Activated CD4-positive, alpha-beta T cell treated with anti-CD3 and anti-CD28 coated beads, Interleukin-2, amount 50 U/mL, for 16 hours (primary cell): ENCODE measurements around the gene NPHS1.
"Not testable (repeated sequence)": the region's sequence is repeated elsewhere in the genome, so short reads cannot be mapped to it uniquely, and the experiment has no call there.

Source experiments
- DNase-seq: peaks from one replicate; pipeline ENCODE4 v3.0.0-alpha.2; 2020

NPHS1 gene

DNA sequence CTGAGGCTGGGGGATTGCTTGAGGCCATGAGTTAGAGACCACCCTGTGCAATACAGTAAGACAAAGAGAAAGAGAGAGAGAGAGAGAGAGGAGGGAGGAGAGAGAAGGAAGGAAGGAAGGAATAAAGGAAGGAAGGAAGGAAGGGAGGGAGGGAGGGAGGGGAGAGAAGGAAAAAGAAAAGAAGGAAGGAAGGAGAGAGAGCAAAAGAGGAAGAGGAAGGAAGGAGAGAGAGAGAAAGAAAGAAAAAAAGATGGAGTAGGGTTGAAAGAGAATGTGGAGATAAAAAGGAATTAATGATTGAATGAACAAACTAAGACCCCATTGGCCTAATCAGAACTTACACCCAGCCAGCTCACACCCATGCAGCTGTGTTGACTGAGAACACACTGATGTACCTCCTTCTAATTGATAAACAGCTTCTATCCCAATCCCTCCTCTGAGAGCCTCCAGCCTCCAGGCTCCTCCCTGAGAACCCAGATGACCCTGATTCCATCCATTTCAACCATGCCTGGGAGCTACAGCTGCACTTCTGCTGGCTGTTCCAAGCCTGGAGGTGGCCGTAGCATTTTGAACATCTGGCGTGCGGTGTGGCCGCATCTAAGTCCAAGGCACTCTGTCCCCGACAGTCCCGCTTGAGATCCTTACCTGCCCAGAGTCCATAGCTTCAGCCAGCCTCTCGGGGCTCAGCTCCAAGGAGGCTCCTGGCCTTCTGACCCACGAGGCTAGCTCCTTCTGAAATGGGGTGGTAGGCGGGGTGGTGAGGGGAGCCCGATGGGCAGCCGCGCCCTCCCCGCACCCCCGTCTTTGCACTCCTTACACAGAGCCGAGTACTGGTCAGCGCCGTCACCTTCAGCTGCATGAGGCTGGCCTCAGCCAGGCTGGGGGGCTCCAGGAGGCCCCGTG is 40.7 kb downstream of the NPHS1 start:
- DNase-seq: no peak

DNA sequence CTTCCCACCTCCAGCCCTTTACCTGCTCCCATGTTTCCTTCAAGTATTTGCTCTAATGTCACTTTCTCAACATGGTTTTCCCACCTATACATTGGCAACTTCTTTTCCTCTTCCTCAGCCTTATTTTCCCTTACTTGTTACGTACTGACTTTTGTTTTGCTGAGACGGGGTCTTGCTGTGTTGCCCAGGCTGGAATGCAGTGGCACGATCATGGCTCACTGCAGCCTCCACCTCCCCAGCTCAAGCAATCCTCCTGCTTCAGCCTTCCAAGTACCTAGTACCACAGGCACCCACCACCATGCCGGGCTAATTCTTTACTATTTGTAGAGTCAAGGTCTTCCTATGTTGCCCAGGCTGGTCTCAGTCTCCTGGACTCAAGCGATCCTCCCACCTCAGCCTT is 44.7 kb downstream of the NPHS1 start:
- no peak for DNase-seq

DNA sequence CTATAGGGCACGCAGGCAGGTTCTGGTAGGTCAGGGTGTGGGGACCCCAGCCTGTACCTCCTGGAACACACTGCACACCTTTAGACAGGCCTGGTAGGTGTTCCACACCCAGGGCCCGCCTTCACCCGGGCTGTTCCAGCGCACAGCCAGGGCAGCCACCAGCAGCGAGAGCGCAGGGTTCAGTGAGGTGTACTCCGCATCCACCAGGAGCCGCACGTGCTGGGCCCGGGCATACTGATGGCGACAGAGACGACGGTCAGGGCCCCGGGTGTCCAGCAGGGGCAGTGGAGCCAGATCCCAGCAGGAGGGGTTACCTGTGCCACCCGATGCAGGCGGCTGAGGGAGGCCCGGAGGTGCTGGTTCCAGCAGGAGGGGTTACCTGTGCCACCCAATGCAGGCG is 45.7 kb downstream of the NPHS1 start:
- no peak for DNase-seq

- no peak for DNase-seq
Measured at GRCh38 chr19:35805526-35806102, 46.7 kb downstream of the NPHS1 start.

DNA sequence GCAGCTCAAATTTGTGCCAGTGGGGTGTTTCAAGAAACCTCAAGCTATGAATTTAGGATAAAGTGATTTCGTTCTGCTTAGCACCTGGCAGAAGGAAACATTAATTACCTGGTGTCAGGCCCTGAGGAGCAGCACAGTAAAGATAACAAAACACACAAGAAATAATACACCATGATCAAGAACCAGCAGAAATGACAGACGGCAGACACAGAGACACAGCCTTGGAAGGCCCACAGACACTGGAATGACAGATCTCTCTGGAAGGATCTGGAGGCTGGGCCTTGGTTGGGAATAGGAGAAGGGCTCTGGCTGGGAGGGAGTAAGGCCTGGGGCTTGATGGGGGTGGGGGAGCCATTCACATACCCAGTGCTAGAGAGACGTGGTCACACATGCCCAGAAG is 50.5 kb downstream of the NPHS1 start:
- no peak for DNase-seq

GRCh38 chr19:35797663-35798062 is 54.6 kb downstream of the NPHS1 start:
- DNase-seq: no peak

DNA sequence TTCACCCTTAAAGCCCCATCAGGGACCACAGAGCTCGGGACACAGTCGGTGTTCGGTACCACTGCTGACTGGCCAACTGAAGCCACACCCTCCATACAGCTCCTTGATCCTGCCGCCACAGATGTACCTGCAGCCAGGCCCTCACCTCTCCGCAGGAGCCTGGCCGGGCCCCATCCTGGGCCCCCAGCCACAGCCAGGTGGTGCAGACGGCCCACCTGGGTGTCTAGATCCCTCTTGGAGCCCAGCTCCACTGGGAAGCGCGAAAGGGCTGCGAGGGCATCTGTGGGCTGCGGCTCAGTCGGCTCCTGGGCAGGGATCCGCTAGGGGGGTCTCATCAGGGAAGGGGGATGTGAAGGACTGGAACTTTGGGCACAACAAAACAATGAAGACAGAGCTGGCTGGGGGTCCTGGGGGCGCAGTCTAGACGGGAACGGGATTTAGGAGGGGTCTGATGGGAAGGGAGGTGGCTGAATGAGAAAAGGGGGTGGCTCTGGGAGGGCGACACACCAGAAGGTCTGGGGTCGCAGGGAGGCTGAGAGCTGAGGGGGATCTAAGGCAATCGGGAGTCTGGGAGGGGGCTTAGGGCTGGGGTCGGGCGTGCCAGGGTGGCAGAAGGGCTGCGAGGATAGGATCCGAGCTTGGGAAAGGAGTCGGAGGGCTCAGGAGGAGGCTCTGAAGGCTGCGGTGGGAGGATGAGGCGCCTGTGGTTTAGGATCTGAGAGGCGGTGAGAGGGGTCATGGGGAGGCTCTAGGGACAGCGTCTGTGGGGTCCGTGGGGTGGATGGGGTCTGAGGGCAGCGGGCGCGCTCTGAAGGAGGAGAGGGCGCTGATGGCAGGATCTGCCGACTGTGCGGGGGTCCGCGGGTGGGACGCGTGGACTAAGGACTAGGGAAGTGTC is 55.4 kb downstream of the NPHS1 start:
- DNase-seq: no peak

GRCh38 chr19:35795564-35795963 is 56.7 kb downstream of the NPHS1 start:
- DNase-seq: not testable (repeated sequence)

DNA sequence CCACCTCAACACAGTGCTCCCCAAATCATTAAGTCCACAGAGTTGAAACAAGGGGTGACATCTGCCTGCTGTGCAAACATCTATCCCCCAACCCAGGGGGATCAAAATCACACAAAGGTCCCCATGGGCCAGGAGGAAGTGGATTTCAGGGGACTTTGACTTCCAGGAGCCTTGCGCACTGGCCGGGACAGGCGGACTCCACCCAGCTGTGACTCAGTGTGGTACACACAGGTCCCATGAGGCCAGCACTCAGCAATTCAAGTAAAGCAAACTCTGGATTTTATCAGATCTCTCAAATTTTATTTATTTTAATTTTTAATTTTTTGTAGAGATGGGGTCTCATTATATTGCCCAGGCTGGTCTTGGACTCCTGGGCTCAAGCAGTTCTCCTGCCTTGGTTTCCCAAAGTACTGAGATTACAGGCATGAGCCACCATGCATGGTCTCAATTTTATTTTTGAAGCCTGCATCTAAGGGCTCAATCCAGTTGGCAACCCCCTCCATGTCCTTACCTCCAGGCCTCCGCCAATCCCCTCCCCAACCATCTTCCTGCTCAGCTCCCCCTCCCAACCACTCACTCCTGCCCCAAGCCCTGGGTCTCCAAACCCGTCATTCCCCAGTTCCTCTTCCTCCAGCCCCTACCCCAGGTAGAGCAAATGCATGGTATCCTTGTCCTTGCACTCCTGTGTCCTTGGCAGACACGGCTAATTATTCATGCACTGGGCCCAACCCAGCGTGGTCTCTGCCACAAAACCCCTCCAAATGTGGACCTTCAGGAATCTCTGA is 58.7 kb downstream of the NPHS1 start:
- no peak for DNase-seq

DNA sequence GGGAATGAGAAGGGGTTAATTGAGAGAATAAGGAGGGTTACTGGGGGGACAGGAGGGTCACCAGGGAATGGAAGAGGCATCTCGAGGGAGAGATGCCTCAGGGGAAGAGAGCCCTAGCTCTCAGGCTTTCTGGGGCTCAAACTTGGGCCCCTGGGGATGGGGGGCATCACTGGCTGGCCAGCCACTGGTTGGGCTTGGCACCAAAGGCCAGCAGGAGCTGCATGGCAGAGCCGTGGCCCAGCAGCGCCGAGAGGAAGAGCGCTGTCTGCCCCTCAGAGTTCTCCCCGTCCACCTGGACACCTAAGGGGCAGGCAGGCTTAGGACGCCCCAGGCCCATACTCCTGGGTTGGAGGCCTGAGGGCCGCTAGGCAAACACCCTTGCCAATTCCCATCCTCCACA is 59.4 kb downstream of the NPHS1 start:
- no peak for DNase-seq

DNA sequence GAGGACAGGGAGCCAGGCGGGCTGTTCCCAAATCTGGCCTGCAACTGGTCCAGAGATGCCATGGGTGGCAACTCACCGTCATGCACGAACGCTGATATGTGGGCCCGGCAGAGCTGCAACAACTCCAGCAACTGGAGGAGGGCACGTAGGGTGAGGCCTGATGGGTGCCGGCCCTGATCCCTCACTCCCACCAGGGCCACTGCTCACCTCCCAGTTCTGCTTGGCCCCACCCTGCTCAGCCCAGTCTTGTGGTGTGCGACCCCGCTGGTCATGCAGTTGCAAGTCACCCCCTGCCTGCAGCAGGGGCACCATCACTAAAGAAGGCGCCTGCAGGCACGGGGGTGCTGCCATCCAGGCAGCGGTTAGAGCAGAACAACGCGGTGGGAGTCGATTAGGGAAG is 60.0 kb downstream of the NPHS1 start:
- DNase-seq: no peak

DNA sequence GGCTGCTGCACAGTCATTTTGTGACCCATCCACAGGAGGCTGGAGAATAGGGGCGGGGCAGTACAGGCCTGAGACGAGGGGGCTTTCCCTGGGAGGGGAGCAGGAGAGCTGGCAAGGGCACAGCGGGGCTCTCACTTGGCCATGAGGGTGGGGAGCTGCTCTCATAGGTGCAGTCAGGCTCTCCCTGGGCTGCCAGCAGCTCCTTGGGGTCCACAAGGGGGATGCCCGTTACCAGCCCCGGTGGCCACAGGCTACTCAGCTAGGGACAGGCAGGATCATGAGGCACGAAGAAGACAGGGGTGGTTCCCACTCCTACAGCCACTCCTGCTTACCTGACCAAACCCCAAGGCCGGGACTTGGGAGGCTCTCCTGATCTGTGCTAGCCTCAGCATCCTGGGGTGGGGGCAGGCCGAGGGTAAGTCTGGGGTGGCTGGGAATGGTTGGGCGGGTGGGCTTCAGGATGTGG is 60.5 kb downstream of the NPHS1 start:
- DNase-seq: no peak

- no peak for DNase-seq
Measured at GRCh38 chr19:35790981-35791813, 61.1 kb downstream of the NPHS1 start.

DNA sequence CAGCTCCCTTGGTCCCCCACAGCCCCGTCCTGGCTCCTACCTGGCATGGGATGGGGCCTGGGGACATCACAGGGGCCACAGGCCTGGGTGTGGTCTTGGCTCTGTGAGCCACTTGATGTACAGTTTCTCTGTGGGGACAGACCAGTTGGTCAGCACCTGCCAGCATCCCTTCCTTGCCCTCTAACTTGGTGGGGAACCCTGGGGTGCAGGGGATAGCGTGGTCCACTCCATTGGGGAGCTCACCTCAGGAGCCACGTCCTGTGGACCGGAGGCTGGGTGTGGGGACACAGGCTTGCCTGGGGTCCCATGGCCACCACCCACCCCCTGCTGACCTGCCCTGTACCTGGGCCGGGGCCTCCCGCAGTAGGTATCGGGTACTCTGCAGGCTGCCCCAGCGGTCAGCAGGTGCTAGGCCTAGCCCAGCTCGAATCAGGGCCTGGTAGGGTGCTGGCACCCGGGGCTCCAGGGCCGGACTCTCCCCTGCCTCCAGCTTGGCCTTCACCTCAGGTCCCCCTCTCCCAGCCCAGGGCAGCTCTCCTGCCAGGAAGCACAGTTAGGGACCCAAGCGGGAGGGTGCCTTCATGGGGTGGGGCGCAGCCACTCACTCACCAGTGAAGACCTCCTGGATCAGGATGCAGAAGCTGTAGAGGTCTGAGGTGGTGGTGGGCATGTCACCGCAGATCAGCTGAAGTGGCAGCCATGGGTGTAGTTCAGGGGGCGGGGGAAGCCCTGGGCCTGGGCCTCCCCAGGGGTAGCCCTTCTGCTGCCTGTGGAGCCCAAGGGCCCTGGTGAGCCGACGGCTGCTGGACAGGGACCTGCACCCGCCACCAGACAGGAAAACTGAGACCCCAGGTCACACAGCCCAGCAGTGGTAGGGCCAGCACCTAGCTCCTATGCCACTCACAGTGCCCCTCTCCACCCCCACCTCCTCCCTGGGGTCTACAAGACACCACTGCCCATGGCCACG is 62.0 kb downstream of the NPHS1 start:
- DNase-seq: no peak

DNA sequence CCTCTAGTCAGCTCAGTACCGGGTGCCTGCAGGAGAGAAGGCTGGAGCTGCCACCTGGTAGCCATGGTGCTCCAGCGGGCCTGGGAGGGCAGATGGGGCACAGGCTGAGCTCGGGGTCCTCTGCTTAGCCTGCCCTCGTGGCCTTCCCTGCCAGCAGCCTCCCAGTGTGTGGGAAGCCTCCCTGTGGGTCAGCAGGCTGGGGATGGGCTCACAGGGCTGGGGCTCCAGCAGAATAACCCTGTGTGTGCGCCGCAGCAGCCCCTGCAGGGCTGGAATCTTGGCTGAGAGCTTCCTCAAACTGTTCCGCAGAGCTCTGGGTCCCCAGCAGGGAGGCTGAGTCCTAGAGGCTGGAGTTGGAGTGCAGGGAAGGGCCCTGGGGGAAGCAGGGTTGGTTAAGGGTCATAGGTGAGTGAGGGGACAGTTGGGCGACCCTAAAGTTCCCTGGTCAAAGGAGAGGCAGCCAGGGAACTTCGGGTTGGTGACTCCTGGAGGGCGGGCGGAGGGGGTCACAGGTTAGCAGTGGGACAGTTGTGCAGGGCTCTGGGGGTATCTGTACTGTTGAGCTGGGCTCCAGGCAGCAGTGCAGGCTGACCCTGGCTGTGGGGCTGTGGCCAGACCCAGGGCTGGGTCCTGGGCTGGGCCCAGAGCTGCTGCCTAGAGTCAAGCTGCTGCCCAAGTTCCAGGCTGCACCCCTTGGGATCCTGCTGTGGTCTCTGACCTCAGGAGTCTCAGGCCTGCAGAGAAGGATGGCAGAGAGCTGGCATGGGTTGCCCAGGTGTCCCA is 62.9 kb downstream of the NPHS1 start:
- no peak for DNase-seq

GRCh38 chr19:35788205-35788960 is 63.9 kb downstream of the NPHS1 start:
- DNase-seq: no peak

DNA sequence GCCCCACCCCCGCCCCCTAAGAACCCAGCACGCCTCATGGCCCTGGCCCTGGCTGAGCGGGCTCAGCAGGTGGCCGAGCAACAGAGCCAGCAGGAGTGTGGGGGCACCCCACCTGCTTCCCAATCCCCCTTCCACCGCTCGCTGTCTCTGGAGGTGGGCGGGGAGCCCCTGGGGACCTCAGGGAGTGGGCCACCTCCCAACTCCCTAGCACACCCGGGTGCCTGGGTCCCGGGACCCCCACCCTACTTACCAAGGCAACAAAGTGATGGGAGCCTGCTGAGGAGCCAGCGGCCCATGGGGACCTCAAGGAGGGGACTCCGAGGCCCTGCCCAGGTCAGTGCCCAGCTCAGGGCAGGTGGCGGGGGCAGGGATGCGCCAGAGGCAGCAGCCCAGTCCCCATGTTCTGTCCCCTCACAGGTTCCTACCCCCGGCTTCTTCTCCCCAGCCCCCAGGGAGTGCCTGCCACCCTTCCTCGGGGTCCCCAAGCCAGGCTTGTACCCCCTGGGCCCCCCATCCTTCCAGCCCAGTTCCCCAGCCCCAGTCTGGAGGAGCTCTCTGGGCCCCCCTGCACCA is 65.0 kb downstream of the NPHS1 start:
- no peak for DNase-seq
